Measurements from ENCODE around the gene OBI1.

The OBI1 gene

DNA sequence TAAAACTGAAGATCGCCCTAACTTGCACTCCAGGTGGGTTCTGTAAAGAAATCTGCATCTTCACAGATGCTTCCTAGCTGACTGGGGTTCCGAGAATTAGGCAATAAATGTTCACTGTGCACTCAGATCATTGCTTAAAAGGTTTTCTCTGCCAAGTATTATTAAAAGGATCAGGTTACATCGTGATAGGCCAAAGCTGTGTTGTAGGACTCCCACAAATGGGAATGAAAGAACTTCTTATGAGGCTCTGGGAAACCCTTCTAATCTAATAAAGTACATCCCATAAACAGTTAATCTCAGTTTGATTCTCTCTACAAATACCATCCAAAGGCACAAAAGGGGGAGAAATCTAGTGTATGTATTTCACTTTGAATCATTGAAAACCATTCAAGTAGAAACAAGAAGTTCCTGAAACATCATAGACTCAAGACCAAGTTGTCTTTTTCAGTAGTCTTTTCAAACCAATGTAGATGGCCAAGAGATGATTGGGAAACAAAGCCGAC lies 48.5 kb downstream of the OBI1 start:
- TF ChIP-seq, protein P1, sequence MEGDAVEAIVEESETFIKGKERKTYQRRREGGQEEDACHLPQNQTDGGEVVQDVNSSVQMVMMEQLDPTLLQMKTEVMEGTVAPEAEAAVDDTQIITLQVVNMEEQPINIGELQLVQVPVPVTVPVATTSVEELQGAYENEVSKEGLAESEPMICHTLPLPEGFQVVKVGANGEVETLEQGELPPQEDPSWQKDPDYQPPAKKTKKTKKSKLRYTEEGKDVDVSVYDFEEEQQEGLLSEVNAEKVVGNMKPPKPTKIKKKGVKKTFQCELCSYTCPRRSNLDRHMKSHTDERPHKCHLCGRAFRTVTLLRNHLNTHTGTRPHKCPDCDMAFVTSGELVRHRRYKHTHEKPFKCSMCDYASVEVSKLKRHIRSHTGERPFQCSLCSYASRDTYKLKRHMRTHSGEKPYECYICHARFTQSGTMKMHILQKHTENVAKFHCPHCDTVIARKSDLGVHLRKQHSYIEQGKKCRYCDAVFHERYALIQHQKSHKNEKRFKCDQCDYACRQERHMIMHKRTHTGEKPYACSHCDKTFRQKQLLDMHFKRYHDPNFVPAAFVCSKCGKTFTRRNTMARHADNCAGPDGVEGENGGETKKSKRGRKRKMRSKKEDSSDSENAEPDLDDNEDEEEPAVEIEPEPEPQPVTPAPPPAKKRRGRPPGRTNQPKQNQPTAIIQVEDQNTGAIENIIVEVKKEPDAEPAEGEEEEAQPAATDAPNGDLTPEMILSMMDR (IDR thresholded peaks at IDR 0.05; ENCODE audit: borderline replicate concordance, control extremely low read depth, extremely low read depth, insufficient read depth, missing control alignments) = no peak
- no peak for DNase-seq (ENCODE audit: low spot score)
- in situ Hi-C loops (cut with MboI; ENCODE audit: low sequenced_read_pairs, unreplicated experiment) = no loop called here

DNA sequence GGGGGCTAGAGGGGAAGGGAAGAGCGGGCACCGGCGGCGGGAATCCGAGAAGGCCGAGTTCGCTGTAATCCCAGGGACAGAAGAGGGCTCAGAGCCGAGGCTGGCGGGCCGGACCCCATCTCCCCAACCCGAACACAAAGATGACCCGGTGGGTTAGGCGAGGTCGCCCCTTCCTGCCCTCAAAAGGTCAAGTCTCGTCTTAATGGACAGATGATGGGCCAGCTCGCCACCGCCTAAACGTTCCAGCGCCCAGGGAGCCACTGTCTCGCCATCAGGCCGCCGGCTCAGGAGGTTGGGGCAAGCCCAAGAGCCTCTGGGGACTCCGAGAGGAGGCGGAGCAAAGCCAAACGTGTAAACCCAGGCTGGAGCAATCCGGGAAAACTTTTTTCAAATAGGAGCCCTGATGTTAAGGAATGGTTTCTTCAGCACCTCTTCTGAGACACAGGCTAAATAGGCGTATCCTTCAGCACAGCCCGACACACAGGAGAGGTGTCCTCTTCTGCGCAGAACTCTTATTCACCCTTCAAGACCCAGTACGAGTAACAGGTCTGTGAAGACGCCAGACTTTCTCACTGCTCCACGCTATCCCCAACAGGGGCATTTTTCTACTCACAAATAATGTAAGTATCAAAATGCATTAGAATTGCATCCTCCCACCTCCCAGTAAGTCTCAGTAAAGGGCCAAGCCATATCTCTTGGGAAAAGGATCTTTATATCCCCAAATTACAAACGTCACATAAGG lies 49.3 kb downstream of the OBI1 start:
- no peak for DNase-seq (ENCODE audit: low spot score)
- TF ChIP-seq, protein P1 (IDR thresholded peaks at IDR 0.05; ENCODE audit: borderline replicate concordance, control extremely low read depth, extremely low read depth, insufficient read depth, missing control alignments) = no peak
- in situ Hi-C loops (cut with MboI; ENCODE audit: low sequenced_read_pairs, unreplicated experiment) = no loop called here

DNA sequence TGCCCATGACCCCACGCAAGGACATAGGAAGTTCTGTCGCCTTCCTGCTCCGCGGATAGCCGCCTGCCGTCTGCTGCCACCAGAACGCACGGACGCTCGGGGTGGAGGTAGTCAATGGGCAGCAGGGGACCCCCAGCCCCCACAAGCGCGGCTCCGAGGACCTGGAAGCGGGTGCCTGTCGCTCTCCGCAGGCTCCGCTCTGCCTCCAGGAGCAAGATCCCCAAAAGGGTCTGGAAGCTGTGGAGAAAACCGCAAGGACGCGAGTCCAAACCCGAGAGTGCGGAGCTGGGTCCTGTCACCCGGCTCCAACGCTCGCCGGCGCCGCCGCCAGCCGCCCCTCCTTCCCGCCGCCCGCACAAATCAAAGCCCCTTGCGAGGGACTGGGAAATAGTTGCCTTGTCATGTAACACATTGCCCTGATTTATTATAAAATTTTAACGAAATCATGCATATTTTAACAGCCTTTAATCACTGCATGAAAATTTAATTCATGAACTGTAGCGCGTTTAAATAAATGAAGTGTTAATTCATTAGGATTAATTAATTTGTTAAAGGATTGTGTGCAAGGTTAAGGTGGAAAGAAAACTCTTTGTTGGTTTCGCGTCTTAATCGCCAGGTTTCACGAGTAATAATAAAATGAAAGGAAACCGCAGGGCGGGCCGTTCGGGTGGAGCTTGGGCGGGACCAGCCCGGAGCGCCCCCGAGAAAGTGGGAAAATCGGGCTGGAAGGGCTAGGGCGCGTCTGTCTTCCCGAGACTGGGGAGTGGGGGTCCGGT lies 50.1 kb downstream of the OBI1 start:
- in situ Hi-C loops (cut with MboI; ENCODE audit: low sequenced_read_pairs, unreplicated experiment) = no loop called here
- TF ChIP-seq, protein P1 (IDR thresholded peaks at IDR 0.05; ENCODE audit: borderline replicate concordance, control extremely low read depth, extremely low read depth, insufficient read depth, missing control alignments) = no peak
- DNase-seq (ENCODE audit: low spot score) = peak; percentile 44

DNA sequence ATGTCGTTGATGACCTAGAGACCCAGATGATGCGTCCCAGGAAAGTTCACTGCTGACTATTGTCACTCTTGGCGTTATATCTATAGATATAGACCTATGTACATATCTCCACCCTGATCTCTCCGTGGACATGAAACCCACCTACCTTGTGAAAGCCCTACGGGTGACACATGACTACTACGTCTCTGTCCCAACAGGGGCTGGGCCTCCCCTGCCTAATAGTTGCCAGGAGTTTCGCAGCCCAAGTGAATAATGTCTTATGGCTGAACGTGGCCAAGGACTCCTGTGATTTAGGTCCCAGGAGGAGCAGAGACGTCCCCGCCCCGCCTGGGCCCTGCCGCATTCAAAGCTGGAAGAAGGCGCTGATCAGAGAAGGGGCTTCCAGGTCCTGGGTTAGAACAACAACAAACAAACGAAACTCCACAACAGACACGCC lies 50.7 kb downstream of the OBI1 start:
- TF ChIP-seq, protein P1 (IDR thresholded peaks at IDR 0.05; ENCODE audit: borderline replicate concordance, control extremely low read depth, extremely low read depth, insufficient read depth, missing control alignments) = no peak
- peak; percentile 40 for DNase-seq (ENCODE audit: low spot score)
- in situ Hi-C loops (cut with MboI; ENCODE audit: low sequenced_read_pairs, unreplicated experiment) = no loop called here

DNA sequence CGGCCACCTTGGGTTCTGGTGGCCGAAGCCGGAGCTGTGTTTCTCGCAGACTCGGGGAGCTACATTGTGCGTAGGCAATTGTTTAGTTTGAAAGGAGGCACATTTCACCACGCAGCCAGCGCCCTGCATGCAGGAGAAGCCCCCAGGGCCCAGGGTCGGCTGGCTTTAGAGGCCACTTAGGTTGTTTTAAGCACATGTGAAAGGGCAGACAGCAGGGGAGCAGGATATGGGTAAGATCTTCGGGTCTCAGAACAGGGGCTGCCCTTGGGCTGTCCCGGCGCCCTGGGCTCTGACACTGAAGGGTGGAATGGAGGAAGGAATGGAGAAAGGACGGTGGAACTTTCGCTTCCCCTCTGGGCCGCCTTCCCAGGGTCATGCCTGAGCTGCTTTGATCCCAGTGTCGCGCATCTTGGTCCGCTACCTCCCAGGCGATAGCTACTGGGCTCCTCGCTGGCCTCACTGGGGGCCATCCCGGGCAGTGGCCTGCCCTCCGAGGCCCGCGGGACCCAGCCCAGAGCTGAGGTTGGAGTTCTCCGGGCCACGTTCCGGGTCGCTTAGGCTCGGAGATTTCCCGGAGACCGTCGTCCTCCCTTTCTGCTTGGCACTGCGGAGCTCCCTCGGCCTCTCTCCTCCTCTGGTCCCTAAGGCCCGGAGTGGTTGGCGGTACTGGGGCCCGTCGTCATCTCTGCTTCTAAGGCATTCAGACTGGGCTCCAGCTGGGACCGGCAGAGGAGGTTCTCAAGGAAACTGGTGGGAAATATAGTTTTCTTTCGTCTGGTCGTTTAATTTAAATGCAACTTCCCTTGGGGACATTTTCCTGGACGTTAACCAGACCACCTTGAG lies 51.3 kb downstream of the OBI1 start:
- TF ChIP-seq, protein P1 (IDR thresholded peaks at IDR 0.05; ENCODE audit: borderline replicate concordance, control extremely low read depth, extremely low read depth, insufficient read depth, missing control alignments) = no peak
- no peak for DNase-seq (ENCODE audit: low spot score)
- in situ Hi-C loops (cut with MboI; ENCODE audit: low sequenced_read_pairs, unreplicated experiment) = no loop called here
